Measurements from ENCODE around the gene ZBTB7C. TPM values are rescaled to one million over a fixed set of nuclear protein-coding genes. Genes with fewer than 3 reads are reported as not detected.

ZBTB7C gene
- total and polyA plus RNA-seq, 10 of the 15 experiments (the other 5 are each of a cell fraction or from before 2014, with no cell fraction given): under 0.01 to 0.08 (median 0.01) TPM; not detected in 7

- ChIA-PET RAD21 (ENCODE audit: unreplicated experiment) (no interaction called here), POLR2A (no interaction called here), CTCF (no interaction called here), SMC1A (ENCODE audit: uncharacterized antibody, unreplicated experiment) (no interaction called here)
- FAIRE-seq (no peak), DNase-seq (ENCODE audit: low read depth, low spot score) (no peak), ATAC-seq (no peak)
- Histone ChIP-seq H2AFZ (ENCODE audit: control insufficient read depth, low read depth, low read length) (no peak overlapping the region), H3K9me3 (replicated peaks; ENCODE audit: control insufficient read depth, insufficient read depth, low read length) (no peaks in the 10 kb centered on the region), H3K36me3 (ENCODE audit: control insufficient read depth in 2 of 2, insufficient read depth in 2 of 2, low read length in 1 of 2) (no peaks in the 10 kb centered on the region), H3K27me3 (replicated peaks in 1 of 2; ENCODE audit: control insufficient read depth in 2 of 2, insufficient read depth in 2 of 2, low read length in 1 of 2) (peaks cover 3 to 4% of the 10 kb centered on the region in 2 experiments; a peak in 2 of 4 replicates), H3K79me2 (ENCODE audit: control insufficient read depth, insufficient read depth, low read length) (no peaks in the 10 kb centered on the region), H3K4me1 (ENCODE audit: control insufficient read depth, insufficient read depth, low read length) (no peaks in the 10 kb centered on the region), H3K4me3 (no peak overlapping the region), H3K4me2 (ENCODE audit: control insufficient read depth, insufficient read depth) (no peak overlapping the region), H3K27ac (ENCODE audit: control insufficient read depth, insufficient read depth) (no peak overlapping the region), H4K20me1 (ENCODE audit: control insufficient read depth, insufficient read depth) (no peaks in the 10 kb centered on the region), H3K9ac (ENCODE audit: control insufficient read depth, insufficient read depth, low read length) (no peak overlapping the region)
- intact Hi-C loops (cut with micrococcal nuclease; ENCODE audit: unreplicated experiment) (no loop called here), in situ Hi-C loops (cut with MboI) (no loop called here)
- BruUV-seq (replicated peaks): no TSS peak
- 33% methylated on average over 11 of the region's 11 CpGs for WGBS (ENCODE audit: insufficient coverage, insufficient replicate concordance, low lambda C conversion rate, missing lambda C conversion rate)
- no peak for TF ChIP-seq ZNF217 (IDR thresholded peaks at IDR 0.05)
- no peak for TF ChIP-seq BCL3 (IDR thresholded peaks at IDR 0.05; ENCODE audit: borderline replicate concordance, insufficient read depth, low read depth, low read length, poor library complexity, severe bottlenecking)
- no peak for TF ChIP-seq SMC3 (IDR thresholded peaks at IDR 0.05; ENCODE audit: borderline replicate concordance, low read length)
- no peak for TF ChIP-seq NR2C2 (IDR thresholded peaks at IDR 0.05; ENCODE audit: borderline replicate concordance, control insufficient read depth, insufficient read length, low read depth)
- no peak for TF ChIP-seq ZNF622 (IDR thresholded peaks at IDR 0.05)
- no peak for TF ChIP-seq EED (IDR thresholded peaks at IDR 0.05; ENCODE audit: low read depth)
- TF ChIP-seq RFX5 (IDR thresholded peaks at IDR 0.05; ENCODE audit: low read depth, low read length): no peak
- TF ChIP-seq TCF3 (IDR thresholded peaks at IDR 0.05; ENCODE audit: borderline replicate concordance, insufficient read depth, low read depth, low read length): no peak
- TF ChIP-seq SREBF2 (IDR thresholded peaks at IDR 0.05; ENCODE audit: low read length): no peak
- no peak for TF ChIP-seq ZNF24 (IDR thresholded peaks at IDR 0.05)
- TF ChIP-seq CHD1 (IDR thresholded peaks at IDR 0.05; ENCODE audit: low read depth, low read length): no peak
- TF ChIP-seq YBX1 (IDR thresholded peaks at IDR 0.05): no peak
- no peak for TF ChIP-seq SMARCA5 (IDR thresholded peaks at IDR 0.05)
- TF ChIP-seq JUNB (IDR thresholded peaks at IDR 0.05): no peak
- TF ChIP-seq ATF3 (IDR thresholded peaks at IDR 0.05; ENCODE audit: borderline replicate concordance, extremely low read depth, low read depth, low read length): no peak
- TF ChIP-seq LARP7 (IDR thresholded peaks at IDR 0.05): no peak
- no peak for TF ChIP-seq WRNIP1 (IDR thresholded peaks at IDR 0.05; ENCODE audit: borderline replicate concordance, low read depth, low read length)
- no peak for TF ChIP-seq ZNF384 (IDR thresholded peaks at IDR 0.05; ENCODE audit: borderline replicate concordance, low read depth, low read length)
- no peak for TF ChIP-seq SREBF1 (IDR thresholded peaks at IDR 0.05; ENCODE audit: low read length)
- TF ChIP-seq HDAC2 (IDR thresholded peaks at IDR 0.05): no peak
Measured at GRCh38 chr18:48151421-48152065, 257.6 kb downstream of the ZBTB7C start.

Measured in GM12878 (cell line).